ENCODE data around the gene BPIFB4.
"Not testable (repeated sequence)": the region's sequence is repeated elsewhere in the genome, so short reads cannot be mapped to it uniquely, and the experiment has no call there.

BPIFB4 gene

DNA sequence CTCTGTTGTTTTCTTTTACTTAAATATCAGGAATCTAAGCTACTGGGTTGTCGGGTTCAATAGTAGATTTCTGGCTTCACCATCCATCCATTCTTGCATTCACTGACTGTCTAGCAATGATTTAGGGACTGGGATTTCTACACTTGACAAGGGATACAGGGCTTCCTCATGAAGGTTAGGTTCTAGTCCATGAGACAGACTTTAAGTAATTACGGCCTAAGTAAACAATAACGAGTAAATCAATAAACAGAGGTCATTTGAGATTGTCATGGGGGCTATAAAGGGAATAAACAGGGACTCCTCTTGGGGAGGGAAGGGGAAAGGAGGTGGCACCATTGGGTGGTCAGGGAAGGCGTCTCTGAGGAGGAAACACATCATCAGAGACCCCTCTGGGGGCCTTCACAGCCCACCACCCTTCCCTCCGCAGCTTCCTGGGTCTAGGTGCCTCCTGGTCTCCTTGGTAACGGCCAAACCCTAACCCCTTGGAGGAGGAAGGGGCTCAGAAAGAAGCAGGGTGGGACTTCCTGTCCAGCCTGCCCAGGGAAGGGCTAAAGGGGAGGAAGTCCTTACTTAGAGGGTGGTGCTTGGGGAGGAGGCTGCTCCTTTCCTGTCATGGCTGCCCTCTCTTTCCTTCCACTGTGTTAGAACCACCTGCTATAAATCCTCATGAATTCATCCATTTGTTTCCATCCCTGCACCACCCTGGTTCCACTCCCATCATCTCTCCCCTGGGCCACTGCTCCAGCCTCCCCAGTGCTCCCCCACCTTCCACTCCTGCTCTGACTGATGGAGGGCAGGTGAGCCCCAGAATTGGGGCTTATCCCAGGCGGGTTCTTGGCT, 33.3 kb downstream of the BPIFB4 start:
- in situ Hi-C loops (cut with HindIII; ENCODE audit: low sequenced_read_pairs) = no loop called here

DNA sequence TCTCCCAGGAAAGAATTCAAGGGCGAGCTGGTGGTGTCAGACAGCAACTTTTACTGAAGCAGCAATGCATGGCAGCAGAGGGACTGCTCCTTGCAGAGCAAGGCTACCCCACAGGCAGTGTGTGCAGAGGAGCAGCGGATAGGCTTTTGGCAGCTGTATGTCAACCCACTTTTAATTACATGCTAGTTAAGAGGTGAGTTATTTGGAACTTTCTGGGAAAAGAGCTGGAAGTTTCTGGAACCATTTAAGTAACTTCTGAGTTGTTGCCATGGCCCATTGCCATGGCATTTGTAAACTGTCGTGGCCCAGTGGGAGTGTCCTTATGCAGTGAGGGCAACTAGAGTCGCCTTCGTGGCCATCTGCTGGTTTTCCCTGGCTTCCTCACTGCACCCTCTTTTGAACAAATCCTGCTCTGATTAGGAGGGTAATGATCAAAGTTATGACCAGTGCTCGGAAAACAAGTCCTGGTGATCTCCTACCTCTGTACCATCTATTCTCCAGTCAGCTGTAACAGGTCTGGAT, 34.0 kb downstream of the BPIFB4 start:
- in situ Hi-C loops (cut with HindIII; ENCODE audit: low sequenced_read_pairs) = no loop called here

- in situ Hi-C loops (cut with HindIII; ENCODE audit: low sequenced_read_pairs) = not testable (repeated sequence)
These were observed 36.1 kb downstream of the BPIFB4 start for GRCh38 chr20:33115501-33115900.

GRCh38 chr20:33119725-33120720, 40.6 kb downstream of the BPIFB4 start:
- in situ Hi-C loops (cut with HindIII; ENCODE audit: low sequenced_read_pairs) = no loop called here

GRCh38 chr20:33120934-33121333, 41.5 kb downstream of the BPIFB4 start:
- in situ Hi-C loops (cut with HindIII; ENCODE audit: low sequenced_read_pairs) = no loop called here

GRCh38 chr20:33122297-33122696, 42.9 kb downstream of the BPIFB4 start:
- in situ Hi-C loops (cut with HindIII; ENCODE audit: low sequenced_read_pairs) = not testable (repeated sequence)

DNA sequence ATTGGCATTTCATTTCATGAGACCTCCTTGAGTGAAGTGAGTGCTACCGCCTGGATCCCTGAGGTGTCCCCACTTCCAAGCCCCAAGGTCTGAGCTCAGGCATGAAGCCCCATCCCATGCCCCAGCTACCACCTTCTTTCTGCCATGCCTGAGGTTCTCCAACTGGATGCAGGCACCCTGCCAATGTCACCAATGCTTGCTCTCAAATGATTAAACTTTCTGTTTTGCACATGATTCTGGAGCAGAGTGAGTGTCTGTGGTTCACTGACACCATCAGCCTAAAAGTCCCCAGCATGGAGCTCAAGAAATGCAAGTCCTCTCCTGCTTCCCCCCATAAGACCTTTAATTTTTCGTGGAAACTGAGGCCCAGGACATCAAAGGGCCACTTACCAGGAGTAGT, 44.8 kb downstream of the BPIFB4 start:
- in situ Hi-C loops (cut with HindIII; ENCODE audit: low sequenced_read_pairs) = no loop called here

DNA sequence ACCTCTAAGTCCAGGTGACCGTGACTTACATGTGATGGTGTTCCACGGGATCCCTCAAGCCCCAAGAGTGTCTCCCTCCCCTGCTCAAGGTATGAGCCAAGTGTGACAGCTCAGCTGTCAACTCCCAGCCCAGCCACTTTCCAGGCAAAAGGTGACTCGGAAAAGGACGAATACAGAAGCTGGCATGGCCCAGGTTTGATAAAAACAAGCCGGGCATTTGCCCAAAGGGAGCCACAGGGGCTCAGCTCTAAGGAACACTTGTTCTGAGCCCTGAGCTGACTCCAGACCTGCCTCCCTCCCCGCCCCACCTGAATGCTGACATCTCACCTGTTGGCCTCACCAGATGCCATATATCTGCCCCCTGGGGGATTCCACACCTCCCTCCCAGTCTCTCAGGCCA, 45.6 kb downstream of the BPIFB4 start:
- in situ Hi-C loops (cut with HindIII; ENCODE audit: low sequenced_read_pairs) = no loop called here

- in situ Hi-C loops (cut with HindIII; ENCODE audit: low sequenced_read_pairs) = no loop called here
These were observed 46.5 kb downstream of the BPIFB4 start for GRCh38 chr20:33125983-33126382.

GRCh38 chr20:33127422-33128097, 48.1 kb downstream of the BPIFB4 start:
- in situ Hi-C loops (cut with HindIII; ENCODE audit: low sequenced_read_pairs) = no loop called here

GRCh38 chr20:33130568-33131061, 51.2 kb downstream of the BPIFB4 start:
- in situ Hi-C loops (cut with HindIII; ENCODE audit: low sequenced_read_pairs) = loop anchor here (5.0 kb wide), 1 partner anchor 82 kb away; no protein-coding TSS in a partner anchor

DNA sequence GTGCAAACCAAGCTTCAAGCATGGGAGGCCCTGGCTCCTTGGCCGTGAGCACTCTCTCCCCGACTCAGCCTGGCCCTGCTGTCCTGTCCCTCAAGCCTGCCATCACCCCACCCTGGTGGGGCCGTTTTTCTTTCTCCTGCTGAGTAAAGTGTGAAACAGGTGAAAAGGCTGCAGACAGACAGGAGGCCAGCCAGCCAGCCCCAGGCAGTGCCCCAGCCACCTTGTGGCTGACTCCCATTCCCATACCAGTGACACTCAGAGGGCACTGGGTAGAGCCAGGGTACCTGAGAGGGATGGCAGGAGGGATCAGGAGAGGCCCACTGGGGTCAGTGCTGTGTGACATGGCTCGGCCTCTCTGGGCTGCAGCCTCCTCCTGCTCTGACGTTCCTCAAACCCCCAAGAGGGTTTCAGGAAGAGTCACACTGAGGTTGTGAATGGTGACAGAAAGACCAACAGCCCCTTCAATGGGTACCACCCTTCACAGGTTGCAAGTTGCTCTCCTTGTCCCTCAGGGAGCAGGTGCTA, 52.6 kb downstream of the BPIFB4 start:
- in situ Hi-C loops (cut with HindIII; ENCODE audit: low sequenced_read_pairs) = loop anchor here (5.0 kb wide), 1 partner anchor 80 kb away; no protein-coding TSS in a partner anchor

- in situ Hi-C loops (cut with HindIII; ENCODE audit: low sequenced_read_pairs) = loop anchor here (5.0 kb wide), 1 partner anchor 80 kb away; no protein-coding TSS in a partner anchor
These were observed 53.3 kb downstream of the BPIFB4 start for GRCh38 chr20:33132513-33133372.

GRCh38 chr20:33133373-33133941, 54.0 kb downstream of the BPIFB4 start:
- in situ Hi-C loops (cut with HindIII; ENCODE audit: low sequenced_read_pairs) = loop anchor here (5.0 kb wide), 1 partner anchor 79 kb away; no protein-coding TSS in a partner anchor

- in situ Hi-C loops (cut with HindIII; ENCODE audit: low sequenced_read_pairs) = no loop called here
These were observed 57.8 kb downstream of the BPIFB4 start for GRCh38 chr20:33137195-33137594.

DNA sequence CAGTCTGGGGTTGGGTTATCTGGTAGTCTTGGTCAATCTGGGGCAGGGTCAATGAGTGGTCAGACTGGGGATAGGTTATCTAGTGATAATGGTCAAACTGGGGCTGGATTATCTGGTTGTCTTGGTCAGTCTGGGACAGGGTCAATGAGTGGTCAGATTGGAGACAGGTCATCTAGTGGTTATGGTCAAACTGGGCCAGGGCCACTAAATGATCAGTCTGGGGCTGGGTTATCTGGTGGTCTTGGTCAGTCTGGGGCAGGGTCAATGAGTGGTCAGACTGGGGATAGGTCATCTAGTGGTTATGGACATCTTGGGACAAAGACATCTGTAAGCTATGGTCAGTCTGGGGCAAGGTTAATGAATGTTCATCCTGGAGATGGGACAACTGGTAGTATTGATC, 60.0 kb downstream of the BPIFB4 start:
- in situ Hi-C loops (cut with HindIII; ENCODE audit: low sequenced_read_pairs) = no loop called here

DNA sequence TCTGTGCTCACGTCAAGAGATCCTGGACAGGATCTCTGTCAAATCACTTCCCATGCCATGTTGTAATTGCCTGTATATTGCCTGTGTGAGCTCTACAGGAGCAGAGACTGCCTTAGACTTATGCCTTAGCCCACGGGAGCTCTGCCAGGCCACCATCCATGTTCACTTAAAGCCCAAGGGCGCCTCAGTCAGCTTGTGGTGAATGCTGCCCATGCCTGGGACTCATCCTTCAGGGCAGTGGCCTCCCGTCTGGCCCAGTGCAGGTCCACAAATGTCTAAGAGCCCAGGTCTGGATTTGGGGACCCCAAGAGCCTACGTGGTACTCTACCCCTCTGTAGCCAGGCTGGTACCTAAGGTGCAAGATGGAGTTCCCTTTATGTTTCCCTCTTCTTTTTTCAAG, 66.1 kb downstream of the BPIFB4 start:
- in situ Hi-C loops (cut with HindIII; ENCODE audit: low sequenced_read_pairs) = no loop called here

- in situ Hi-C loops (cut with HindIII; ENCODE audit: low sequenced_read_pairs) = no loop called here
These were observed 67.9 kb downstream of the BPIFB4 start for GRCh38 chr20:33147299-33147698.

GRCh38 chr20:33148040-33148439, 68.6 kb downstream of the BPIFB4 start:
- in situ Hi-C loops (cut with HindIII; ENCODE audit: low sequenced_read_pairs) = no loop called here

Data from DLD1 (cell line).